T-cell (primary cell): ENCODE data around the gene ACADVL. TPM values are rescaled to one million over a fixed set of nuclear protein-coding genes. Genes with fewer than 3 reads are reported as not detected.

ENCODE experiments used
- ATAC-seq, 4 experiments: fragments of 200-7000 bp in 3 of 4; fragments of 150-1000 bp in 1 of 4; cut with Tn5 transposase; replicated peaks in 1 of 4; 1 replicate in 3 of 4; 2 replicates in 1 of 4; pipeline ENCODE4 v1.10.0; 2021; ENCODE audit warnings: moderate library complexity in 3 of 4, mild to moderate bottlenecking in 2 of 4, moderate number of reproducible peaks in 1 of 4
- CTCF ChIA-PET, 2 donors: fragments of 300-600 bp; sonication (Branson Sonifier 250); formaldehyde crosslinking; loops; one replicate each; lab custom pipeline; 2022; ENCODE audit warnings: antibody characterized with exemption in 2 of 2; lab: Charles Lee
- POLR2A ChIA-PET, 2 donors: fragments of 300-600 bp; sonication (Branson Sonifier 250); formaldehyde crosslinking; loops; one replicate each; lab custom pipeline; 2022; ENCODE audit warnings: antibody characterized with exemption in 2 of 2; lab: Charles Lee
- DNase-seq, 35 experiments: peaks; one replicate each; pipeline versions ENCODE4 v3.0.0 to v3.0.0-alpha.2; 2013 to 2023
- H3K27ac ChIP-seq: one replicate; pipeline ENCODE4 v1.5.1; 2013; ENCODE audit warnings: low read length
- H3K27me3 ChIP-seq, 2 experiments: replicated peaks in 1 of 2; 1 replicate in 1 of 2; 2 replicates in 1 of 2; pipeline versions ENCODE4 v1.6.1 to v1.7.0; 2013; ENCODE audit warnings: low read length in 1 of 2, mixed read lengths in 1 of 2; ENCODE audit not compliant: control insufficient read depth in 2 of 2, insufficient read depth in 2 of 2; ENCODE audit errors: extremely low read depth in 1 of 2
- H3K36me3 ChIP-seq, 2 donors: 1 replicate in 1 of 2; 2 replicates in 1 of 2; pipeline versions ENCODE4 v1.6.1 to v1.7.0; 2013; ENCODE audit warnings: low read length in 1 of 2; ENCODE audit not compliant: control insufficient read depth in 2 of 2, insufficient read depth in 1 of 2; ENCODE audit errors: extremely low read depth in 1 of 2
- H3K4me1 ChIP-seq, 2 experiments: 1 replicate in 1 of 2; 2 replicates in 1 of 2; pipeline versions ENCODE4 v1.6.1 to v1.7.0; 2013; ENCODE audit warnings: low read length in 2 of 2, mixed read lengths in 1 of 2; ENCODE audit not compliant: insufficient read depth in 2 of 2, control insufficient read depth in 1 of 2; ENCODE audit errors: extremely low read depth in 1 of 2
- H3K4me3 ChIP-seq, 2 donors: 1 replicate in 1 of 2; 2 replicates in 1 of 2; pipeline versions ENCODE4 v1.5.1 to v1.7.0; 2013; ENCODE audit warnings: mild to moderate bottlenecking in 2 of 2, low read length in 1 of 2, moderate library complexity in 1 of 2; ENCODE audit not compliant: control insufficient read depth in 1 of 2; ENCODE audit errors: extremely low read depth in 1 of 2
- H3K9me3 ChIP-seq: 2 replicates; pipeline ENCODE4 v1.7.0; 2013
- H3K27ac Mint-ChIP-seq, 2 donors: one replicate each; pipeline ENCODE4 v1.8.0; 2020 to 2021; ENCODE audit warnings: mild to moderate bottlenecking in 2 of 2, mixed read lengths in 2 of 2
- H3K27me3 Mint-ChIP-seq, 2 donors: one replicate each; pipeline ENCODE4 v1.8.0; 2021 to 2022; ENCODE audit warnings: mixed read lengths in 2 of 2
- H3K36me3 Mint-ChIP-seq: one replicate; pipeline ENCODE4 v1.8.0; 2021; ENCODE audit warnings: mixed read lengths
- H3K4me1 Mint-ChIP-seq, 3 donors: one replicate each; pipeline ENCODE4 v1.8.0; 2020 to 2022; ENCODE audit warnings: mixed read lengths in 3 of 3, mild to moderate bottlenecking in 1 of 3
- H3K4me3 Mint-ChIP-seq, 3 donors: one replicate each; pipeline ENCODE4 v1.8.0; 2020 to 2022; ENCODE audit warnings: mild to moderate bottlenecking in 3 of 3, mixed read lengths in 3 of 3, moderate library complexity in 3 of 3
- H3K9me3 Mint-ChIP-seq, 3 donors: one replicate each; pipeline ENCODE4 v1.8.0; 2020 to 2022; ENCODE audit warnings: mixed read lengths in 3 of 3
- WGBS: methylation state at CpG from one replicate; pipeline ENCODE4 v1.1.5; 2013; ENCODE audit warnings: missing lambda C conversion rate; ENCODE audit not compliant: insufficient coverage; 5-methylcytosine and 5-hydroxymethylcytosine counted together
- total RNA-seq, 35 experiments: library from RNA in 6 of 35; stranded (reverse) in 6 of 35; fragments of 120-200 nt in 1 of 35; gene quantifications; one replicate each; pipeline versions ENCODE4 v1.2.1 to v1.2.4 and lab custom pipeline; 2013 to 2026

ACADVL gene
- total RNA-seq, 5 donors from 2014 or later (not counting 1 experiment from before 2014, with no cell fraction given) = 275 to 424 (median 385) TPM

GRCh38 chr17:7218758-7219157 lies 980 bp upstream of the ACADVL start:
- peaks cover 40 to 72% of the 10 kb centered on the region in 2 experiments for H3K4me1 ChIP-seq
- CTCF ChIA-PET = interaction anchor here (0.6 to 1.5 kb wide), 3 partner anchors 20 to 86 kb away, joined by 3 to 11 read pairs (median 3); partner anchors contain the start of genes GABARAP (in 1 of the 2) and PHF23 (in 1 of the 2)
- DNase-seq (no peak), ATAC-seq (no peak)
- Mint-ChIP-seq H3K27ac (peak overlapping the region; percentile 98 to 99), H3K36me3 (peaks cover 4% of the 10 kb centered on the region), H3K27me3 (no peaks in the 10 kb centered on the region), H3K4me3 (peak overlapping the region; percentile 89 to 91 (median 90)), H3K9me3 (no peaks in the 10 kb centered on the region), H3K4me1 (peaks cover 65 to 70% (median 66%) of the 10 kb centered on the region in 3 donors)
- POLR2A ChIA-PET = interaction anchor here in 1 of 2 donors (0.6 kb wide), 1 partner anchor 96 kb away, joined by 3 read pairs; no protein-coding TSS in a partner anchor
- H3K27ac ChIP-seq = peak overlapping the region; percentile 80
- no peak overlapping the region for H3K4me3 ChIP-seq
- no peaks in the 10 kb centered on the region for H3K9me3 ChIP-seq
- 78% methylated on average over 6 of the region's 6 CpGs for WGBS
- peaks cover 7 to 27% of the 10 kb centered on the region in 2 donors for H3K36me3 ChIP-seq
- no peaks in the 10 kb centered on the region for H3K27me3 ChIP-seq

- peaks cover 7 to 32% of the 10 kb centered on the region in 2 donors for H3K36me3 ChIP-seq
- Mint-ChIP-seq H3K9me3 (no peaks in the 10 kb centered on the region), H3K36me3 (peaks cover 8% of the 10 kb centered on the region), H3K27me3 (no peaks in the 10 kb centered on the region), H3K4me3 (peak overlapping the region; percentile 89 to 91 (median 90)), H3K27ac (peak overlapping the region; percentile 98 to 99), H3K4me1 (peaks cover 59 to 64% (median 61%) of the 10 kb centered on the region in 3 donors)
- ChIA-PET POLR2A (interaction anchor here in 1 of 2 donors (0.6 kb wide), 1 partner anchor 95 kb away, joined by 3 read pairs; no protein-coding TSS in a partner anchor), CTCF (interaction anchor here (0.6 to 1.5 kb wide), 5 partner anchors 15 to 468 kb away, joined by 3 to 11 read pairs (median 4); partner anchors contain the start of genes DVL2 (in 1 of the 2), GABARAP (in 1 of the 2) and PHF23 (in 1 of the 2))
- no peaks in the 10 kb centered on the region for H3K9me3 ChIP-seq
- ATAC-seq (no peak), DNase-seq (no peak)
- peak overlapping the region; percentile 81 to 86 for H3K4me3 ChIP-seq
- H3K4me1 ChIP-seq = peaks cover 40 to 67% of the 10 kb centered on the region in 2 experiments
- H3K27ac ChIP-seq = peak overlapping the region; percentile 80
- WGBS = 33% methylated on average over 7 of the region's 12 CpGs
- no peaks in the 10 kb centered on the region for H3K27me3 ChIP-seq
Measured at GRCh38 chr17:7219229-7219811, 418 bp upstream of the ACADVL start.

- ChIA-PET CTCF (interaction anchor here in 1 of 2 donors (0.5 to 1.7 kb wide), 10 partner anchors 12 to 378 kb away, joined by 3 to 12 read pairs (median 4); partner anchors contain the start of genes GABARAP, PHF23 and TMEM102), POLR2A (no interaction called here)
- H3K4me1 ChIP-seq = peaks cover 33 to 53% of the 10 kb centered on the region in 2 experiments
- Mint-ChIP-seq H3K4me1 (peaks cover 47 to 51% (median 47%) of the 10 kb centered on the region in 3 donors), H3K36me3 (peaks cover 8% of the 10 kb centered on the region), H3K4me3 (peak overlapping the region; percentile 89 to 91 (median 90)), H3K27ac (peak overlapping the region; percentile 90 to 92), H3K9me3 (no peaks in the 10 kb centered on the region), H3K27me3 (no peaks in the 10 kb centered on the region)
- ATAC-seq (peak; percentile 41 to 61 (median 48)), DNase-seq (peak in 32 of 35 experiments; percentile 25 to 78 (median 52))
- 37% methylated on average over 7 of the region's 11 CpGs for WGBS
- H3K9me3 ChIP-seq = no peaks in the 10 kb centered on the region
- H3K27ac ChIP-seq = peak overlapping the region; percentile 61
- H3K27me3 ChIP-seq = no peaks in the 10 kb centered on the region
- H3K4me3 ChIP-seq = peak overlapping the region; percentile 81 to 86
- H3K36me3 ChIP-seq = peaks cover 7 to 44% of the 10 kb centered on the region in 2 donors
Measured at GRCh38 chr17:7220593-7221277, 997 bp downstream of the ACADVL start.

- POLR2A ChIA-PET = no interaction called here
- Histone ChIP-seq H3K9me3 (no peaks in the 10 kb centered on the region), H3K27ac (no peak overlapping the region), H3K4me3 (no peak overlapping the region), H3K4me1 (peaks cover 25 to 46% of the 10 kb centered on the region in 2 experiments), H3K36me3 (peaks cover 7 to 50% of the 10 kb centered on the region in 2 donors), H3K27me3 (no peaks in the 10 kb centered on the region)
- Mint-ChIP-seq H3K4me1 (peaks cover 39 to 44% (median 40%) of the 10 kb centered on the region in 3 donors), H3K4me3 (peak overlapping the region; percentile 36 to 91 (median 90)), H3K36me3 (peaks cover 11% of the 10 kb centered on the region), H3K9me3 (no peaks in the 10 kb centered on the region), H3K27ac (peak overlapping the region; percentile 90 to 92), H3K27me3 (no peaks in the 10 kb centered on the region)
- ATAC-seq (no peak), DNase-seq (no peak)
- 89% methylated on average over 8 of the region's 10 CpGs for WGBS
- CTCF ChIA-PET = interaction anchor here in 1 of 2 donors (0.5 to 1.7 kb wide), 10 partner anchors 11 to 377 kb away, joined by 3 to 12 read pairs (median 4); partner anchors contain the start of genes GABARAP, PHF23 and TMEM102
Measured at GRCh38 chr17:7221278-7222092, 1.7 kb downstream of the ACADVL start.

- CTCF ChIA-PET = interaction anchor here in 1 of 2 donors (1.1 kb wide), 1 partner anchor 10 kb away, joined by 3 read pairs; no protein-coding TSS in a partner anchor
- Mint-ChIP-seq H3K27me3 (no peaks in the 10 kb centered on the region), H3K9me3 (no peaks in the 10 kb centered on the region), H3K4me1 (peaks cover 35 to 39% (median 35%) of the 10 kb centered on the region in 3 donors), H3K27ac (peak overlapping the region in 1 of 2 donors; percentile 18), H3K4me3 (no peak overlapping the region), H3K36me3 (peaks cover 11% of the 10 kb centered on the region)
- no peak for DNase-seq
- POLR2A ChIA-PET = no interaction called here
- Histone ChIP-seq H3K4me3 (no peak overlapping the region), H3K9me3 (no peaks in the 10 kb centered on the region), H3K4me1 (peaks cover 20 to 39% of the 10 kb centered on the region in 2 experiments), H3K27ac (no peak overlapping the region), H3K27me3 (no peaks in the 10 kb centered on the region), H3K36me3 (peaks cover 8 to 59% of the 10 kb centered on the region in 2 donors)
- 91% methylated on average over 12 of the region's 15 CpGs for WGBS
- no peak for ATAC-seq
Measured at GRCh38 chr17:7222093-7222971, 2.6 kb downstream of the ACADVL start.
